Measurements from ENCODE around the gene NTM. TPM values are rescaled to one million over a fixed set of nuclear protein-coding genes. Genes with fewer than 3 reads are reported as not detected.

NTM gene
- total and polyA plus RNA-seq, 10 donors: 0.13 to 1.6 (median 0.67) TPM

DNA sequence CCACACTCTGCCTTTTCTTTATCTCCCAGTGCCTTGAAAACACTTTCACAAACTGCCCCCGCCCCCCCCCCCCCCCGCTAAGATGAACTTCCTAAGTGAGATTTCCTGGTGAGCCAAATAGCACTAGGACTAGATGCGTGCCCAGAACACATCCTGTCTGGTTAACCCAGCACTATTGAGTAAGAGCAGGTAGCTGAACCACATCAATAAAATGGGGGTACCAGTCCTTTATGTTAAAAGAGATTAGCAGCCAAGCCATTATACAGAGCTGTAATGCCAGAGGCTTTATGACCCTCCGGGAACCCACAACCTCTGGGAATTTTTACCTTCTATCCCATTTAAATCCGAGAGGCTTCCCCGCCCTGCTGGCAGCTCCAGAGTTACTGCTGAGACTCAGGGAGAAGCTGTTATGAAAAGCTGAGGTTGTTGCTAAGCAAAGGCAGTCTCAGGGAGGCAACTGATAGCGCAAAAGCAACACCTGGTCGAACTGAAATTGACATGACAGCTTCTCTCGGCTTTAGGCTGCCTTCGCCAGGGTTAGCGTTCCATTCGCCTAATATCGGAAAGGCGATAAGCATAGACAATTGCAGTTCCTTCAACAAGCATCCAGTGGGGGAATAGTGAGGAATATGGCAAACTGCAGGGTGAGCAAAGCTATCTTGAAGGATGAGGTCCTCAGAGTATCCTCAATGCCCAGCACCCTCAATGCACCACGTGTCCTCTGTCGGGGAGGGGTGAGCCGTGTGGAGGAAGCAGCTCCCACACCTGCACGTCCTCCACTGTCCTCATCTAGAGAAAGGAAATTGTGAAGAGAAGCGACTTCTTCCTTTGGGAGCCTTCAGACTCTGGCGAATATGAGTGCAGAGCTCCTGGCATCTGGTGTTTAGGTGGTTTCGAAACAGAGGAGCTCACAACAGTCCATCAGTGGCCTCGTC lies 977.0 kb downstream of the NTM start:
- peaks cover 0 to 8% (median 0%) of the 10 kb centered on the region in 7 donors for H3K27me3 ChIP-seq (replicated peaks in 1 of 7)
- no peak overlapping the region for H3K27ac ChIP-seq
- TF ChIP-seq CTCF (IDR thresholded peaks at IDR 0.05 in 8 of 11, conservative IDR thresholded peaks at IDR 0.05 in 3 of 11) (no peak), POLR2AphosphoS5 (IDR thresholded peaks at IDR 0.05) (no peak), POLR2A (IDR thresholded peaks at IDR 0.05) (no peak)
- DNase-seq: no peak
- H3K4me1 ChIP-seq: peaks cover 0 to 4% (median 0%) of the 10 kb centered on the region in 6 donors
- H3K9me3 ChIP-seq: no peaks in the 10 kb centered on the region
- H3K4me3 ChIP-seq: no peak overlapping the region
- WGBS, 5 donors: 59 to 67% (median 64%) methylated on average over 20 to 22 of the region's 22 CpGs
- H3K36me3 ChIP-seq: no peaks in the 10 kb centered on the region
- intact Hi-C loops (cut with DNase I; ENCODE audit: low total_unique reads): no loop called here

DNA sequence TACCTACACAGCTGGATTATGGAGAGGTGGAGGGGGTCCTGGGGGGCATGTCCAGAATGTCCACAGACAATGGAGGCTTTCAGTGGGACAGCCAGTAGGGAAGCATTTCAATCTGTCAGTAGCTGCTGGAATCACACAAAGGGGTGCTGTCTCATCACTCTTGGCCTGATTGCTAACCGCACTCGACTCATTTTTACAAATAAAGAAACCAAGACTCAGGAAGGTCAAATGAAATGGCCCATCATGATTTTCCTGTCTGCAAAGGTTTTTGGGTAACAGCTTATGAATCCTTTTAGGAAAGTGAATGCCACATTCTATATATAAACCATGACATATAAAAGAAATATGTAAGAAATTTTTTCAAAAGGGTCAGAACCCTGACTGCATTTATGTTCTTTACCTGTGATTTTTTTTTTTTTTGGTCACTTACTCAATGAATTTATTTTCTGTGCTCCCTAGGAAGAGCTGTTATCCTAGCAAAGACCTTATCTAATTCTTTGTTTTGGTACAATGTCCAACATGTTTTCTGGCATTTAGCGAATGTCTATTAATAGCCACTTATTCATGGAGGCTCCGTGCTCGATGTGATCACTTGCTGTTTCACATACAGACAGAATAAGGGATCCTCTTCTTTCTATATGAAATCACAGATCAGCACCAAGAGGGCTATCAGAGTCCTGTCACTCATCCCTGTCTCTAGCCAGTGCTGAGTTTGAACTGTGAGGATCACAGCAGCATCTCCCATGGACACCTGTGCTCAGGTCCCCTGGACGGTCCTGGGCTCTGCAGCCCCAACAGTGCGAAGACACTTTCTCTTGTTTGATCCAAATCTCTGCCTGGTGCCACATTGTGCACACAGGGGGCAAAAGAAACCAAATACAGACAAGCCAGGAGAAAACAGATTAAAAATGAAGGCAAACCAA lies 979.7 kb downstream of the NTM start:
- Histone ChIP-seq H3K27ac (no peak overlapping the region), H3K4me1 (peaks cover 0 to 4% (median 0%) of the 10 kb centered on the region in 6 donors), H3K27me3 (replicated peaks in 1 of 7) (peaks cover 0 to 8% (median 0%) of the 10 kb centered on the region in 7 donors), H3K9me3 (no peaks in the 10 kb centered on the region), H3K4me3 (no peak overlapping the region), H3K36me3 (no peaks in the 10 kb centered on the region)
- intact Hi-C loops (cut with DNase I; ENCODE audit: low total_unique reads): no loop called here
- WGBS, 5 donors: 79 to 92% (median 87%) methylated on average over 7 of the region's 7 CpGs
- TF ChIP-seq CTCF (IDR thresholded peaks at IDR 0.05 in 8 of 11, conservative IDR thresholded peaks at IDR 0.05 in 3 of 11) (no peak), POLR2AphosphoS5 (IDR thresholded peaks at IDR 0.05) (no peak), POLR2A (IDR thresholded peaks at IDR 0.05) (no peak)
- no peak for DNase-seq

DNA sequence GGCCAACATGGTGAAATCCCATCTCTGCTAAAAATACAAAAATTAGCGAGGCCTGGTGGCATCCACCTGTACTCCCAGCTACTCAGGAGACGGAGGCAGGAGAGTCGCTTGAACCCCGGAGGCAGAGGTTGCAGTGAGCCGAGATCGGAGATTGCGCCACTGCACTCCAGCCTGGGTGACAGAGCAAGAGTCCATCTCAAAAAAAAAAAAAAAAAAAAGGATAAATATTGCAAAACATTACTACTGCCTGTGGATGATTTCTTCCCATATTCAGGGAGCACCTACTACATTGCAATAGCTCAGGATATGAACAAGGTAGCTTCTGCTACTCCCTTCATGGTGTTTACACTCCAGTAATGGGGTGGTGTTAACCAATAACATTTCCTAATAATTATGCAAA lies 980.6 kb downstream of the NTM start:
- Histone ChIP-seq H3K36me3 (no peaks in the 10 kb centered on the region), H3K27ac (no peak overlapping the region), H3K4me3 (no peak overlapping the region), H3K9me3 (no peaks in the 10 kb centered on the region), H3K4me1 (peaks cover 0 to 4% (median 0%) of the 10 kb centered on the region in 6 donors), H3K27me3 (replicated peaks in 1 of 7) (peaks cover 0 to 8% (median 0%) of the 10 kb centered on the region in 7 donors)
- DNase-seq: no peak
- intact Hi-C loops (cut with DNase I; ENCODE audit: low total_unique reads): no loop called here
- 93 to 97% (median 95%) methylated on average over 7 of the region's 7 CpGs for WGBS, 5 donors
- TF ChIP-seq POLR2AphosphoS5 (IDR thresholded peaks at IDR 0.05) (no peak), CTCF (IDR thresholded peaks at IDR 0.05 in 8 of 11, conservative IDR thresholded peaks at IDR 0.05 in 3 of 11) (no peak), POLR2A (IDR thresholded peaks at IDR 0.05) (no peak)

Measured in spleen (tissue), 11 donors.